Stimulated activated CD8-positive, alpha-beta memory T cell treated with anti-CD3 and anti-CD28 coated beads, Interleukin-15, amount 100 ng/mL, for 4 hours (primary cell): Measurements from ENCODE around the gene ARHGEF33.

Experiments used
- DNase-seq, 2 donors: peaks; one replicate each; pipeline ENCODE4 v3.0.0-alpha.2; 2020; ENCODE audit warnings: low read depth in 2 of 2

The ARHGEF33 gene

GRCh38 chr2:38959938-38960608, 70.4 kb downstream of the ARHGEF33 start:
- peak; percentile 26 to 29 for DNase-seq

- no peak for DNase-seq
Measured at GRCh38 chr2:38960609-38961320, 71.1 kb downstream of the ARHGEF33 start.

- DNase-seq, result no peak
Measured at GRCh38 chr2:38966006-38966405, 76.3 kb downstream of the ARHGEF33 start.

GRCh38 chr2:38966678-38967077, 77.0 kb downstream of the ARHGEF33 start:
- DNase-seq, result no peak

- no peak for DNase-seq
Measured at GRCh38 chr2:38968021-38968420, 78.3 kb downstream of the ARHGEF33 start.

GRCh38 chr2:38971377-38971776, 81.7 kb downstream of the ARHGEF33 start:
- no peak for DNase-seq

- DNase-seq, result no peak
Measured at GRCh38 chr2:38973266-38973665, 83.6 kb downstream of the ARHGEF33 start.

- DNase-seq, result no peak
Measured at GRCh38 chr2:38975042-38975441, 85.4 kb downstream of the ARHGEF33 start.

- no peak for DNase-seq
Measured at GRCh38 chr2:38977047-38977446, 87.4 kb downstream of the ARHGEF33 start.

- no peak for DNase-seq
Measured at GRCh38 chr2:38978296-38978903, 88.7 kb downstream of the ARHGEF33 start.

- no peak for DNase-seq
Measured at GRCh38 chr2:38978908-38979307, 89.2 kb downstream of the ARHGEF33 start.

- DNase-seq, result no peak
Measured at GRCh38 chr2:38981003-38981669, 91.5 kb downstream of the ARHGEF33 start.

GRCh38 chr2:38981670-38982357, 92.1 kb downstream of the ARHGEF33 start:
- no peak for DNase-seq

- no peak for DNase-seq
Measured at GRCh38 chr2:38982498-38982897, 92.8 kb downstream of the ARHGEF33 start.

- no peak for DNase-seq
Measured at GRCh38 chr2:38988716-38989115, 99.0 kb downstream of the ARHGEF33 start.

GRCh38 chr2:38991899-38992298, 102.2 kb downstream of the ARHGEF33 start:
- no peak for DNase-seq

- DNase-seq, result no peak
Measured at GRCh38 chr2:38997781-38998180, 108.1 kb downstream of the ARHGEF33 start.

GRCh38 chr2:39000552-39000951, 110.9 kb downstream of the ARHGEF33 start:
- no peak for DNase-seq

- DNase-seq, result no peak
Measured at GRCh38 chr2:39007875-39008504, 118.3 kb downstream of the ARHGEF33 start.

- DNase-seq, result no peak
Measured at GRCh38 chr2:39008665-39009064, 119.0 kb downstream of the ARHGEF33 start.

GRCh38 chr2:39013871-39014270, 124.2 kb downstream of the ARHGEF33 start:
- no peak for DNase-seq
